GM12801 (cell line): ENCODE measurements around the gene FAIM2.

Source experiments
- TF ChIP-seq, protein P1 (sequence below): IDR thresholded peaks from one replicate; pipeline ENCODE4 v1.5.1; 2011; ENCODE audit warnings: control low read depth; ENCODE audit not compliant: insufficient read length; ENCODE audit errors: extremely low read depth

FAIM2 gene

GRCh38 chr12:49872381-49872780 is 31.3 kb downstream of the FAIM2 start:
- TF ChIP-seq, protein P1, sequence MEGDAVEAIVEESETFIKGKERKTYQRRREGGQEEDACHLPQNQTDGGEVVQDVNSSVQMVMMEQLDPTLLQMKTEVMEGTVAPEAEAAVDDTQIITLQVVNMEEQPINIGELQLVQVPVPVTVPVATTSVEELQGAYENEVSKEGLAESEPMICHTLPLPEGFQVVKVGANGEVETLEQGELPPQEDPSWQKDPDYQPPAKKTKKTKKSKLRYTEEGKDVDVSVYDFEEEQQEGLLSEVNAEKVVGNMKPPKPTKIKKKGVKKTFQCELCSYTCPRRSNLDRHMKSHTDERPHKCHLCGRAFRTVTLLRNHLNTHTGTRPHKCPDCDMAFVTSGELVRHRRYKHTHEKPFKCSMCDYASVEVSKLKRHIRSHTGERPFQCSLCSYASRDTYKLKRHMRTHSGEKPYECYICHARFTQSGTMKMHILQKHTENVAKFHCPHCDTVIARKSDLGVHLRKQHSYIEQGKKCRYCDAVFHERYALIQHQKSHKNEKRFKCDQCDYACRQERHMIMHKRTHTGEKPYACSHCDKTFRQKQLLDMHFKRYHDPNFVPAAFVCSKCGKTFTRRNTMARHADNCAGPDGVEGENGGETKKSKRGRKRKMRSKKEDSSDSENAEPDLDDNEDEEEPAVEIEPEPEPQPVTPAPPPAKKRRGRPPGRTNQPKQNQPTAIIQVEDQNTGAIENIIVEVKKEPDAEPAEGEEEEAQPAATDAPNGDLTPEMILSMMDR = no peak

DNA sequence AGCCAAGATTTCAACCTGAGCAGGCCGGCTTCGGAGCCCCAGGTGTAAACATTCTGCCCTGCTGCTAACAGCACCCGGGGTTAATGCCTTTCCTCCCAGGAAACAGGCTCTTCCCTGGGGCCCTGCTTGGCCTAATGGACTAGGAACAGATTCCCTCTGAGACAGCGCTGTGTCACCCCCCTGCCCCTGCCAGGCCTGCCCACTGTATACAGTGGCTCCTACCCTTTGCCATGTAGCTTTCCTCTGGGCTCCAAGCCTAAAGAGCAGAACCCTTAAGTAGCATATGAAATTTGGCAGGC is 32.5 kb downstream of the FAIM2 start:
- TF ChIP-seq, protein P1 = no peak

- TF ChIP-seq, protein P1 = no peak
Observed at GRCh38 chr12:49870501-49871262, 33.0 kb downstream of the FAIM2 start.

DNA sequence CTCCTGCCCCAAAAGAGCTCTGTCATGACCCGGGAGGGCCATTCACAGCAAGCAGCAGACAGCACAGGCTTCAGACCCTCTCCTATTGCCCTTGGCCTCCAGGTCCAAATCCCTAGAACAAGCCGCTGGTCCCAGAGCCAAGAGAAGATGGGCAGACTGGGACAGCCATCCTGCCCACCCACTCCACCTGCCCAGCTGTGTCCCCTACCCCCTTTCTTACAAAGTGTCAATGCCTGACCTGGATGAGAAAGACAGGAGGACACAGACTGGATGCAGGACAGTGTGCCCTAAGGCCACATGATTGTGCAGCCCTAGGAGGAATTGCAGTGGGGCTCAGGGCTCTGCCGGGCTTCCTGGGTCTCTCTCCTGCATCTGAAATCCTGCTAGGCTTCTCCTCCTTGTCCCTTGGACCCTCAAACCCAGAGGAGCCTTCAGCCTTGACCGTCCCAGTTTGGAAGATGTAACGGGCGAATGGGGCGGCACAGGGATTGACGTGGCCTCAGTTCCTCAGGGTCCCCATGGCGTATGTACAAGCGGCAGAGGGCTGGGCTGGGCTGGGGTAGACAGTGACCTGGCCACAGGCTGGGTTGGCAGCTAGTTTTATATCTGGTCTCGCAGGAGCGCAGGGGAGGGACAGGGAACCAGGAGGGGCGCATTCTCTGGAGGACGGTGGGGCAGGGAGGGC is 33.7 kb downstream of the FAIM2 start:
- TF ChIP-seq, protein P1 = no peak

DNA sequence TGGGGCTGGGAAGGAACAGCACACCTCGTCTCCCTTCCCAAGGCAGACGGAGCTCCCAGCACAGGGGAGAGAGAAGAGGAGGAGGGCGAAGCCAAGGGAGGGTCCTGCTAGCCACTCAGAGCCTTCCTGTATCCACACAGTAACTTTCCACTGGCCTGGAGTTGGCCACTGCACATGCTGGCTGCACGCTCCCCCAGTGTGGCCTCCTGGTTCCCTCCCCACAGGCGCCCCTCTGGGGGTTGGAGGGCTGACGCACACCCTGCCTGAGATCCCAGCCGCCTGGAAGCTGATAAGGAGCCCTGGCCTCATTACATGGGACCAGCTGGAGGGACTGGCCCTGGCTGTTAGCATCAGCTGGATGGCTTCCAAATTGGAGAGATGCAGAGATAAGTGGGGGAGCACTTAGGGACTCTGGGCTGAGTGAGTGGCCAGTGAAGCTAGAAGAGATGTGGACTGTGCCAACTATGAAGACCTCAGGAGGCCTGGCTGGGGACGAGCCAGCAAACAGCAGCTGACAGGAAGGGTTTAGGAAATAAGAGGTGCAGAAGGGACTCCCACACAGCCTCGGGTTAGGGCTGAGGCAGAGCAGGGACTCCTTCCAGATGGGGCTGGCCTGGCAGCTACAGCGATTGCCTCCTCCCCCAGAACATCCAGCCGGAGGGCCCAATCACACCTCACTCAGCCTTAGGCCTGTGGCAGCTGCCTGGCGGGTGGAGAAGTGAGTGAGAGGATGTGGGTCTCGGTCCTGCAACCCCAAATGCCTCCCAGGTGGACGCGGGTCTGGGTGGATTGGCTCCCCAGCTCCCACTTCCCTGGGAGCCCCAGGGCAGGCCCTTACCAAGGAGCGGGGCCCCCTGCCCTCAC is 34.5 kb downstream of the FAIM2 start:
- TF ChIP-seq, protein P1 = no peak

GRCh38 chr12:49868449-49868848 is 35.3 kb downstream of the FAIM2 start:
- TF ChIP-seq, protein P1 = no peak
